Activated CD8-positive, alpha-beta memory T cell treated with anti-CD3 and anti-CD28 coated beads, Interleukin-2, amount 50 U/mL, for 24 hours (primary cell): Measurements from ENCODE around the gene ATRAID.
"Not testable (repeated sequence)": the region's sequence is repeated elsewhere in the genome, so short reads cannot be mapped to it uniquely, and the experiment has no call there.

Experiments used
- DNase-seq: peaks from one replicate; pipeline ENCODE4 v3.0.0-alpha.2; 2020; ENCODE audit errors: extremely low read depth

The ATRAID gene

DNA sequence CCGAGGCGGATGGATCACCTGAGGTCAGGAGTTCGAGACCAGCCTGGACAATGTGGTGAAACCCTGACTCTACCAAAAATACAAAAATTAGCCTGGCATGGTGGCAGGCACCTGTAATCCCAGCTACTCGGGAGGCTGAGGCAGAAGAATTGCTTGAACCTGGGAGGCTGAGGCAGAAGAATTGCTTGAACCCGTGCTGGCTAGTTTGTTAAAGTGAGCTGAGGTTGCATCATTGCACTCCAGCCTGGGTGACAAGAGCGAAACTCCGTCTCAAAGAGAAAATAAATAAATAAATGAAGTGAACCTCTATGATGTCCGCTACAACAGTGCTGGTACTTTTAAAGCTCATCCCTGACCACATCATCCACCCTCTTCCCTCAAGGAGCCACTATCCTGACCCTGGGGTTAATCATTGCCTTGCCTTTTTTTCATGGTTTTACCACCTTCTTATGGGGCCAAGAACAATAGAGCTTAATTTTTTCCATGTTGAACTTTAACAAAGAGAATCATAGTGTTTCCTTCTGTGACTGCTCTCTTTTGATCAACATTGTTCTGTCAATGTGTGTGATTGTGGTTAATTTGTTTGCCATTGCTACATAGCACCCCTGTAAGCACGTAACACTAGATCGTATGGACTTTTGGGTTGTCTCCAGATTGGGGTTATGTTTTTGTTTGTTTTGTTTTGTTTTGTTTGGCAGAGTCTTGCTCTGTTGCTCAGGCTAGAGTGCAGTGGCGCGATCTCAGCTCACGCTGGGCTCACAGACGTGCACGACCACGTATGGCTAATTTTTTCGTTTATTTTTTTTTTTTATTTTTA is 17.1 kb upstream of the ATRAID start:
- DNase-seq, result no peak

DNA sequence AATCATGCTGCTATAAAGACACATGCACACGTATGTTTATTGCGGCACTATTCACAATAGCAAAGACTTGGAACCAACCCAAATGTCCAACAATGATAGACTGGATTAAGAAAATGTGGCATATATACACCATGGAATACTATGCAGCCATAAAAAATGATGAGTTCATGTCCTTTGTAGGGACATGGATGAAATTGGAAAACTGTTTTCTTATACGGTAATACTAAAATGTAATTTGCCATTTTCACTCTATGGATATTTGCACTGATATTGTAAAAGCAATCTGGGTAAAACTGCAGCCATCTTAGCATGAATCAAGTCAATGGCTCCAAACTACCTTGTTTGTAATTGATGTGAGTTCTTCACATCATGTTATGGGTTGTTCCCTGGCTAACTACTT is 16.0 kb upstream of the ATRAID start:
- not testable (repeated sequence) for DNase-seq

DNA sequence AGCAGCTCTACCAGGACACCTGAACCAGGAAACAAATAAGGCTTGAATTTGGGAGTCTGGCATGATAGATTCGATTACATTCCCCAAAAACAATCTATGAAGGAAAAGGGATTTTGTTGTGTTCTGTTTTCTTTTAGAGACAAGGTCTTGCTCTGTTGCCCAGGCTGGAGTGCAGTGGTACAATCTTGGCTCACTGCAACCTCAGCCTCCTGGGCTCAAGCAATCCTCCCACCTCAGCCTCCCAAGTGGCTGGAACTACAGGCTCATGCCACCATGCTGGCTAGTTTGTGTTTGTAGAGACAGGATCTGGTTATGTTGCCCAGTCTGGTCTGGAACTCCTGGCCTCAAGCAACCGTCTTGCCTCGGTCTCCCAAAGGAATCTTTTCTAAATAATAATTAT is 13.8 kb upstream of the ATRAID start:
- not testable (repeated sequence) for DNase-seq

GRCh38 chr2:27198627-27199026 is 13.2 kb upstream of the ATRAID start:
- DNase-seq, result no peak

DNA sequence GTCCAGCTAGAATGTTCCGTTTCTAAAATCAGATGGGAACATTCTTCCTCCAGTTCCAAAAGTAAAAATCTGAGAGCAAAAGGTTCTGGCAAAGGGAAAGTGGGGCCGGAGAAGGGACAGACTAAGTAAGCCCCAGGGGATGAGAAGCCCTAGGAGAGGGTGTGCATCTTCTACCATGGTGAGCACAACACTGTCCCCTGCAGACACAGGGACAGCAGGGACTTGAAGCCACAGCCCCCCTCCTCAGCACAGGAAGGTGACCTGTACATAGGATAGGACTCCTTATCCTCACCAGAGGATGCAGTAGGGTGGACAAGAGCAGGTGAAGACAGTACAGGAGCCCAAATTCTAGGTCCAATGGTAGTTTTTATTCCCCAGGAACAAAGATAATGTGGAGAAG is 12.6 kb upstream of the ATRAID start:
- no peak for DNase-seq

DNA sequence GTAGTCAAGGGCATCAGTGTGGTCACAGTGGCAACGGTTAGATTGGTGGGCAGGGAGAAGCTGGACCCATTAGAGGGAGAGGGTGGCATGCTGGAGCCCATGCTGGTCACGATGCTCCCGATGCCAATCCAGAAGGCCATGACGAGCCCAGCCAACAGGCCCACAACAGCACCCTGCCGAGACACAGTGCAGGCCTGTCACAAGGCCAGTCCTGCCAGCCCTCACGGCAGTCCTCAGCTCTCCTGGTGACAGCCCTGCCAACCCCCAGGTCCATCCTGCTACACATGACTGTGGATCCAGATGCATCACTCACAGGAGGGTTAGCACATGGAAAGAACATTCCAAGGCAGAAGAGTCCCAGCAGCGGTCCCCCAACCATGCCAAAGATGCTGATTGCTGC is 10.2 kb upstream of the ATRAID start:
- DNase-seq, result no peak

DNA sequence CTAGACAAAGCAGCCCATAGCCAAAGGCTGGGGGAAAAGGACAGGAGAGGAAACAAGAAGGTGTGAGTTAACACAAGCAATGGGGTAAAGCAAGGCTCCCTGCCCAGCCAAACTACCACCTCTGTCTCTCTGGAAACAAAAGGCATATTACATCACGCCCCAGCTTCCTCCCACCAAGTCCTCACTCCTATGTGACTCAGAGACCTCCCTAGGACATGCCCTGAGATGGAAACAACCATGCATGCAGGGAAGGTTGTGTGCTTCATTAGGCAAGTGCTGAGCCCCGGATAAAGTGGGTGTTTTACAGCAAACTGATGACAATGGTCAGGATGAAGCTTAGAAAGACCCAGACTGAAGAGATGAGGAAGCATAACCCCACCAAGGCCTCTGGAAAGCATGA is 9.0 kb upstream of the ATRAID start:
- no peak for DNase-seq

DNA sequence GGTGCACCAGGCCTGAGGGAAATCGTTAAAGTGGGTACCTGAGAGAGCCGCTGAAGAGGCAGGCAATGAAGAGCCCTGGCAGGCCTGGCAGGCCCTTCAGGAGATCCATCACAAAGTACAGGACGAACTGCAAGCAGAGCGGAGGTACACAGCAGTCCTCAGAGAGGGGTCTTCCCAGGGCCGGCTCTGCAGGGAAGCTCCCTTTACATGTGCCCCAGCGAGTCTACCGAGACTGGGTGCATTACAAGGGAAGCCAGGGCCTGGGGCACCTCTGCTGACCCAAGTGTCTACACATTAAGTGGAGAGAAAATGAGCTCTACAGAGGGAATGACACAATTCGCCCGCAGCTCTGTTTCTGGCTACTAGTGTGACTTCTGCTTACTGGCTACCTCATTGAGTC is 8.1 kb upstream of the ATRAID start:
- no peak for DNase-seq

DNA sequence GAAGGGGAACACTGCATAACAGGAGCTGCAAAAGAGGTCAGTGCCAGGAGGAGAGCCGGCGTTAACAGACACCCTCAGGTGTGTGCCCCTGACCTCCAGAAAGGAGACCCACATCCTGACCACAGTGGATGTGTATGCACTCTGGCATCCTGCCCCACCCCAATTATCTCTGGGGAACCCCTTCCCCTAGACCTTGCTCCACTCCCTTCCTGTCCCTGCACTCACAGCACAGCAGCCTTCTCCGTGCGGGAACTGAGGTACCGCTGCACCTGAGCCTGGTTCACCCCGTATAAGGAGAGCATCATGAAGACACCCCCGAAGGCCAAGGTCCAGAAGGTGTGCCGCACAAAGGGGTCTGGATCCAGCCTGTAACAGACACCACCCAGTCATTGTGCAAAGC is 7.3 kb upstream of the ATRAID start:
- no peak for DNase-seq

- no peak for DNase-seq
These were observed 6.6 kb upstream of the ATRAID start for GRCh38 chr2:27205206-27205605.

GRCh38 chr2:27206346-27206745 is 5.5 kb upstream of the ATRAID start:
- DNase-seq, result no peak

DNA sequence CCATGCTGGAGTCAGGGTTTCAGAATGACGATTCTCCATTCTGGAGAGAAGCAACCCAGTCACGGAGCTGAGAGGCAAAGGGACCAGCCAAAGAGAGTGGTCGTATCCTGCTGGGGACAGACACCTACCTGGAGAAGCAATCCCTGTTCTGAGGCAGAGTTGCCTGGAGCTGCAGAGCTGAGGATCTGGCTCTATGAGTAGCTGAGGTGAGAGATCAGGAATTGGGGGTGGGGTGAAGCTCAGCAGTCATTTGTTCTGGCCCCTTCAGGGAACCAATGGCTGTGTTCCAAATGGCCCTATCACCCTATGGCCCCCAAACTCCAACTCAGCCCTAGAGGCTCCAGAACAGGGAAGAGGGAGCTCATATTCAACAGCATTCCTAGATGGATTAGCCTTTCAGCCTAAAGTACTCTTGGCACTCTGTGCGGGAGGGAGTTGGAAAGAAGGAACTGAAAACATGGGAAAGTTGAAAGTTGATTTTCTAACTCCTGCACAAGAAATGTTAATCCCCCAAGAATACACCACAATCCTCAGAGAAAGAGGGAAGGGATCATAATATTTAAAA is 3.3 kb upstream of the ATRAID start:
- no peak for DNase-seq

GRCh38 chr2:27209621-27210401 is 2.0 kb upstream of the ATRAID start:
- DNase-seq, result no peak

DNA sequence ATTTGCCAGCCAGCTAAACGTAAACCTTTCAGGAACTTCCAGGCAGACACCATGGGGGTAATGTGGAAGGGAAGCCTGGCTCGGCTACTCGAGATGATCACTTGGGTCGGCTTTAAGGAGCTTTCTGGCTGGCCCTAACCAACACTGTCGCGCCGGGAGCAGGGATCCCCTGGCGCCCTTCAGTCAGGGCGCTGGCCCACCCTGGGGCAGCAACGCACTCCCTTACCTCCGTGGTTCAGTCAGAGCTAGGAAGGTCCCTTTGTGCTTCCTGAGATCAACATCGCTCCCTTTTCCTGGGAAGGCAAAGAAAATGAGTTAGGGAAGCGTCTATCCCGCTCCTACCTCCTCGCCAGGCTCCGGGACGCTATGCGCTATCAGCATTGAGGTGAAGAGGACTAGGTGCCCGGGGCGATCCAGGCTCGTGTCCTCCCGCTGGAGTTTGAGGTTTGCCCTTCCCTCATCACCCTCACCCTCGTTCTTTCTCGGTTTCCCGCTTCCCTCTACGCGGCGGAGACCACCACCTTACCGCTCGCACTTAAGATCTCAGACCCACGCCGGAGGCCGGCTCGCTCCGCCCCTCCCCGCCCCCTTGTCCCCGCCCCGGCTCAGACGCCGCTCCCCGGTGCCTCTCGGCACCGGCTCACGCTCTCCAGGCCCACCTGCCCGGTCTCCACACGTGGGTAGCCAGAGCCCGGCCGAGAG is 449 bp upstream of the ATRAID start:
- DNase-seq, result no peak

DNA sequence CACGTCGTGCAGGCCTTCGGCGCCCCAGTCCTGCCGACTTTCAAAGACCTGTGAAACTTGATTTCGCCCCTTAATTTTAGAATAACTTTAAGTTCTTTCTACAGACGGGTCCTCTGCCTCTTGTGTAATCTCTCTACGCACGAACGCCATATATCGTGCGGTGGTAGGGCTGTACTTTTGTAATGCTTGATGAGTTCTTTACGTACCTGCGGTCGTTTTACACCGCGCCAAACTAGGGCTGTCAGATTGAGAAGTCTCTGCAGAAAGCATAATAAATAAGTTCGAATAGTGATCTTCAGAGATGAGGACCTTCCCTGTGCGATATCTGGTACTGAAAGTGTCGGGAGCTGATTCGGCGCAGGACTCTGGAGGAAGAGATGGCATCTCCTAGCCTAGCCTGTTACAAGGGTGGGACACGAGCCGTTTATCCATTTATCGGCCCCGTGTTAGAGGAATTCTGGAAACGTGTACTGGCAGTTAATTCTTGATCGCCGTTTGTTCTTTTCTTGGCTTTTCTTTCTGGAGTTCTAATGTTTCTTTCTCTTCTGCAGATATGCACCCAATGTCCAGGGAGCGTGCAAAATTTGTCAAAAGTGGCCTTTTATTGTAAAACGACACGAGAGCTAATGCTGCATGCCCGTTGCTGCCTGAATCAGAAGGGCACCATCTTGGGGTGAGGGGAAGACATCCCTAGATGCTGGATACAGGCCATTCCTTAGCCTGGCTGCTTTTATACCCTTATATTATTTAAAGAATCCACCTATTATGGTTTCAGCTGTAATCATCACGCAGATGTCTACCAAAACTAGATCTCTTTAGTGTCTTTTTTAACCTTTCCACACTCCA is 1.0 kb downstream of the ATRAID start:
- no peak for DNase-seq

GRCh38 chr2:27214941-27215340 is 3.1 kb downstream of the ATRAID start:
- no peak for DNase-seq

GRCh38 chr2:27216416-27217137 is 4.7 kb downstream of the ATRAID start:
- DNase-seq, result no peak

GRCh38 chr2:27217173-27218121 is 5.6 kb downstream of the ATRAID start, which contains the start of gene CAD:
CAD (plus strand) TSS chr2:27217369; CDS start chr2:27217552, 183 bp downstream.
- DNase-seq, result peak; percentile 70

DNA sequence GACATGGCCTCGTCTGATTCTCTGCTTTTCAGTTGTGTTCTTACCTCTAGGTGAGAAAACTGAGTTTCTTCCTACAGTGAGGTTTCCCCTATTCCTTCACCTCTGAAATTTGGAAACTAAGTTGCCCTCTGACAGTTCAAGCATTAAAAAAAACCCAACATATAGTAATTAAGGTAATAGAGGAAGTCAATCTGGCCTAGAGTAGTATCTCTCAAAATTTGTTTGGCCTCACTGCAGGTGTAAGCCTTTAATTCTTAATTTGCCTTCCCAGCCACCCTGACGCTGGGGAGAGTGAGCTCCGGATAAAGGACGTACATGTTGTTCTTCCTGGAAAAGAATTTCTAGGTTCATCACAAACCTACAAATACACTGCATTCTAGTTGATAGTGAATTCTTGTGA is 6.8 kb downstream of the ATRAID start:
- DNase-seq, result no peak
